SK-N-MC (cell line): ENCODE data around the gene BEND3.

ENCODE experiments used
- EZH2 ChIP-seq: fragments of 200-600 bp; sonication (generic); IDR thresholded peaks from one replicate; pipeline ENCODE4 v1.6.1; 2017; ENCODE audit warnings: antibody characterized with exemption
- POLR2AphosphoS5 ChIP-seq: IDR thresholded peaks from 2 replicates; pipeline ENCODE4 v1.6.1; 2012; ENCODE audit warnings: mild to moderate bottlenecking, low read depth, low read length, borderline replicate concordance

GRCh38 chr6:107030151-107030550, 85.2 kb downstream of the BEND3 start:
- no peak for TF ChIP-seq EZH2
- TF ChIP-seq POLR2AphosphoS5 = no peak
